ENCODE data around the gene SPATA19. TPM values are rescaled to one million over a fixed set of nuclear protein-coding genes. Genes with fewer than 3 reads are reported as not detected.

SPATA19 gene
- total and polyA plus RNA-seq, 2 of the 4 experiments (the other 2 are of a cell fraction) = not detected

GRCh38 chr11:133811850-133812685, 33.2 kb downstream of the SPATA19 start:
- in situ Hi-C loops (cut with MboI; ENCODE audit: low sequenced_read_pairs) (no loop called here), dilution Hi-C loops (cut with HindIII; ENCODE audit: low sequenced_read_pairs, unreplicated experiment) (no loop called here)
- POLR2A ChIA-PET (ENCODE audit: unreplicated experiment) = no interaction called here

More at GRCh38 chr11:133811850-133812685, 33.2 kb downstream of the SPATA19 start:
- Histone ChIP-seq H4K91ac (ENCODE audit: insufficient read depth, low read depth, low read length) (no peak overlapping the region), H3K36me3 (ENCODE audit: control insufficient read depth, insufficient read depth, low read length) (no peaks in the 10 kb centered on the region), H2AFZ (replicated peaks; ENCODE audit: low read length, poor library complexity) (no peak overlapping the region), H2BK20ac (ENCODE audit: low read depth, low read length) (no peak overlapping the region), H4K8ac (ENCODE audit: low read depth in 2 of 2, low read length in 2 of 2) (no peak overlapping the region), H2AK5ac (ENCODE audit: low read depth, low read length) (no peak overlapping the region), H4K20me1 (ENCODE audit: insufficient read depth, low read length) (no peaks in the 10 kb centered on the region), H3K27ac (ENCODE audit: insufficient read depth, low read length) (no peak overlapping the region), H3K4me2 (ENCODE audit: low read depth, low read length) (no peak overlapping the region), H2AK9ac (replicated peaks; ENCODE audit: low read depth, low read length, poor library complexity) (no peak overlapping the region), H2BK5ac (ENCODE audit: low read depth, low read length, poor library complexity, severe bottlenecking) (no peak overlapping the region), H4K5ac (ENCODE audit: low read depth, low read length) (no peak overlapping the region), H3K9ac (ENCODE audit: low read depth, low read length) (no peak overlapping the region), H3K18ac (ENCODE audit: low read depth, low read length) (no peak overlapping the region), H3K79me1 (ENCODE audit: low read depth in 1 of 2, low read length in 2 of 2) (no peaks in the 10 kb centered on the region), H2BK15ac (ENCODE audit: low read depth, low read length) (no peak overlapping the region), H3K27me3 (ENCODE audit: control insufficient read depth, insufficient read depth, low read length) (no peaks in the 10 kb centered on the region), H3K14ac (replicated peaks; ENCODE audit: low read depth, low read length) (no peak overlapping the region), H3K56ac (ENCODE audit: extremely low read depth, insufficient read depth, low read length) (no peak overlapping the region), H2BK120ac (ENCODE audit: low read depth, low read length) (no peak overlapping the region), H3K23ac (ENCODE audit: low read depth, low read length) (no peak overlapping the region), H3K9me3 (ENCODE audit: control insufficient read depth, insufficient read depth, low read length) (peaks cover 47% of the 10 kb centered on the region), H3K4ac (ENCODE audit: low read depth, low read length) (no peak overlapping the region), H3K4me3 (ENCODE audit: insufficient read depth, low read depth, low read length) (no peak overlapping the region), H3K4me1 (ENCODE audit: control insufficient read depth, insufficient read depth, low read length) (no peaks in the 10 kb centered on the region), H3K9me1 (ENCODE audit: insufficient read depth, low read length) (no peaks in the 10 kb centered on the region)
- 21% methylated on average over 2 of the region's 10 CpGs; no CpG with 5 or more reads in 1 of the 2 experiments for WGBS, 2 experiments (ENCODE audit: extremely low coverage in 2 of 2, insufficient read length in 1 of 2)
- intact Hi-C loops (cut with micrococcal nuclease) = no loop called here
- no peak for ATAC-seq (ENCODE audit: low read depth)
- no peak for TF ChIP-seq RFX5 (IDR thresholded peaks at IDR 0.05; ENCODE audit: low read depth, low read length)
- TF ChIP-seq, protein P1, sequence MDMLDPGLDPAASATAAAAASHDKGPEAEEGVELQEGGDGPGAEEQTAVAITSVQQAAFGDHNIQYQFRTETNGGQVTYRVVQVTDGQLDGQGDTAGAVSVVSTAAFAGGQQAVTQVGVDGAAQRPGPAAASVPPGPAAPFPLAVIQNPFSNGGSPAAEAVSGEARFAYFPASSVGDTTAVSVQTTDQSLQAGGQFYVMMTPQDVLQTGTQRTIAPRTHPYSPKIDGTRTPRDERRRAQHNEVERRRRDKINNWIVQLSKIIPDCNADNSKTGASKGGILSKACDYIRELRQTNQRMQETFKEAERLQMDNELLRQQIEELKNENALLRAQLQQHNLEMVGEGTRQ (IDR thresholded peaks at IDR 0.05; ENCODE audit: low read depth, low read length) = no peak
- TF ChIP-seq FOS (IDR thresholded peaks at IDR 0.05; ENCODE audit: low read depth, low read length) = no peak
- no peak for TF ChIP-seq MAFK (IDR thresholded peaks at IDR 0.05; ENCODE audit: low read depth, low read length)
- TF ChIP-seq CTCF (conservative IDR thresholded peaks at IDR 0.05; ENCODE audit: low read depth, low read length) = no peak
- TF ChIP-seq MXI1 (IDR thresholded peaks at IDR 0.05; ENCODE audit: borderline replicate concordance, low read depth, low read length) = no peak
- no peak for TF ChIP-seq ELK1 (IDR thresholded peaks at IDR 0.05; ENCODE audit: borderline replicate concordance, low read depth, low read length)
- no peak for TF ChIP-seq CEBPB (IDR thresholded peaks at IDR 0.05; ENCODE audit: low read depth, low read length)
- TF ChIP-seq RCOR1 (IDR thresholded peaks at IDR 0.05; ENCODE audit: insufficient replicate concordance, low read length) = no peak
- TF ChIP-seq MAZ (IDR thresholded peaks at IDR 0.05; ENCODE audit: borderline replicate concordance, low read depth, low read length) = no peak
- no peak for TF ChIP-seq NFE2L2 (IDR thresholded peaks at IDR 0.05; ENCODE audit: low read depth, low read length)
- TF ChIP-seq RAD21 (IDR thresholded peaks at IDR 0.05; ENCODE audit: low read length) = no peak
- no peak for TF ChIP-seq POLR2A (IDR thresholded peaks at IDR 0.05; ENCODE audit: low read depth, low read length)
- no peak for TF ChIP-seq SMC3 (IDR thresholded peaks at IDR 0.05; ENCODE audit: low read depth, low read length)
- no peak for TF ChIP-seq CHD1 (IDR thresholded peaks at IDR 0.05; ENCODE audit: low read depth, low read length)
- no peak for TF ChIP-seq BHLHE40 (IDR thresholded peaks at IDR 0.05; ENCODE audit: low read depth, low read length)
- CTCF ChIA-PET = no interaction called here
- no TSS peak for BruUV-seq (replicated peaks)
- no peak for DNase-seq
